NCI-H1048 (cell line): ENCODE data around the gene PRIMPOL.
A peak's percentile ranks its signal among the peaks of the same experiment; 100 is the strongest.
"Not testable (repeated sequence)": the region's sequence is repeated elsewhere in the genome, so short reads cannot be mapped to it uniquely, and the experiment has no call there.

Experiments
- DNase-seq: peaks from one replicate; lab custom pipeline; 2025; lab: John Stamatoyannopoulos, UW

The PRIMPOL gene

DNA sequence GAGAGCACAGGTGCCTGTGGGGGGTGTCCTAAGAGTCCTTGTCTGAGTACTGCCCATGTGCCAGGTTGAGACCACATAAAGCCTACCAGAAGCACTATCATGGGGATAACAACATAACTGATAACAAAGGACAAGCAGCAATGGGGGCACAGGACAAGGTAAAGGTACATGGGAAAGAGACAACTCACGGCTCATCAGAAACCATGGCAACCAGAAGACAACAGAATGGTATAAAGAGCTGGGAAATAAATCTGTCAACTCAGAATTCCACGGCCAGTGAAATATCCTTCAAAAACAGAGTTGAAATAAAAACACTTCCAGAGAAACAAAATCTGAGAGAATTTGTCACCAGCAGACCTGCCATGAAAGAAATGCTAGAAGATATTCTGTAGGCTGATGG lies 64.3 kb downstream of the PRIMPOL start:
- no peak for DNase-seq

DNA sequence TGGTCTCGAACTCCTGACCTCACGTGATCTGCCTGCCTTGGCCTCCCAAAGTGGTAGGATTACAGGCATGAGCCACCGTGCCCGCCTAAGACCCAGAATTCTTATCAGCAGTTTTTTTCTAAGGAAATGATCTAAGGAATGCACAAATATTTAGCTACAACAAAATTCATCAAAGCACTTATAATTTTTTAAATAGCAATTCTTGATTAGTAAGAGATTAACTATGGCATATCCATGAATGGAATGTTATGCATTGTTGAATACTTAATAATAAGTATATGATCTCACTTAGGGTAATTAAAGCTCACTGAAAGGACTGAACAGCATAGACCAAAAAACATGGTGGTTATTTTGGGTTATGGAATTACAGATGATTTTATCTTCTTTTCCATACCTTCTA lies 66.0 kb downstream of the PRIMPOL start:
- DNase-seq: no peak

- DNase-seq: no peak
These were observed 69.9 kb downstream of the PRIMPOL start for GRCh38 chr4:184719407-184719806.

GRCh38 chr4:184721254-184721653 lies 71.7 kb downstream of the PRIMPOL start:
- DNase-seq: no peak

DNA sequence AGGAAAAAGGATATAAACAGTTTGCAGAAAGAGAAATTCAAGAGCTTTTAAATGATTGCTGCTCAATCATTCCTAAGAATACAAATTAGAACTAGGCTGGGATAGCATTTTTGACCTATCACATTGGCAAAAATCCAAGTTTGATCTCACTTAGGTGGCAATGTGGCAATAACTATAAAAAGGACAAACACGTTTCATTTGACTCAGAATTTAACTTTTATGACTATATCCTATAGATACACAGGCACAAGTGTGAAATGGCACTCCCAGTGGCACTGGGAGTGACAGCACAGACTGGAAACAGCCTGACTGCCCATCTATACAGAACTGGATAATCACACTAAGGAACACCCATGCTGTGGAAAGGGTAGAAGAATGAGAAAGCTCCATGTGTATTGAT lies 73.3 kb downstream of the PRIMPOL start:
- DNase-seq: no peak

DNA sequence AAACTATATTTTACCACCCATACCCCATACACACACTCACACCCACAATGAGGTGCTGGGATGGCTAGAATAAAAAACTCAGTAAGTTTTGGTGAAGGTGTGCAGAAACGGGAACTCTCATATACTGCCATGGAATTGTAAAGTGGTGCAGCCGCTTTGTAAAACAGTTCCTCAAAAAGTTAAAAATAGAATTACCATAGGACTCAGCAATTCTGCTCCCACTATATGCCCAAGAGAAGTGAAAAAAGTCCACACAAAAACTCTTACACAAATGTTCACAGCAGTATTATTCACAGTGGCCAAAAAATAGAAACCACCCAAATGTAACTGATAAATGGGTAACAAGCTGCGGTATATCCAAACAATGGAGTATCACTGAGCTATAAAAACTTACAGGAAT lies 77.9 kb downstream of the PRIMPOL start:
- DNase-seq: no peak

GRCh38 chr4:184728858-184729257 lies 79.3 kb downstream of the PRIMPOL start:
- DNase-seq: no peak

DNA sequence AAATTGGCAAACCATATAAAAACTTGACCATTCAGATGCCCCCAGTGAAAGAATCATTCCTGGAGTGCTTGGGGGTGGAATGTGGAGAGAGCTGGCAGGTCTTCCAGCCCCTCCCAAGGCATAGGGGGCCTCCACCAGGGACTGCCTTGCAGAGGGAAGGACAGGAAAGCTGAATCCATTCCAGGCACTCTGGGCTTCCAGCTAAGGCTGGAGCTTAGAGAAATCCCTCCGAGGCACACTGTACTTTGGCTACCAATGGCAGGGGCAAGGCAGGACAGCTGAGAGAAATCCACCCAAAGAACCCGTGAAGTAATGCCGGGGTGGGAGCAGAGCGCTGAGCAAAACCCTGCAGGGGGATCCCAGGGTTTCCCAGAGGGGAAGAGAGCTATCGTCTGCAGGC lies 80.4 kb downstream of the PRIMPOL start:
- DNase-seq: no peak

- DNase-seq: no peak
These were observed 81.5 kb downstream of the PRIMPOL start for GRCh38 chr4:184731056-184731455.

- no peak for DNase-seq
These were observed 82.6 kb downstream of the PRIMPOL start for GRCh38 chr4:184732126-184732525.

DNA sequence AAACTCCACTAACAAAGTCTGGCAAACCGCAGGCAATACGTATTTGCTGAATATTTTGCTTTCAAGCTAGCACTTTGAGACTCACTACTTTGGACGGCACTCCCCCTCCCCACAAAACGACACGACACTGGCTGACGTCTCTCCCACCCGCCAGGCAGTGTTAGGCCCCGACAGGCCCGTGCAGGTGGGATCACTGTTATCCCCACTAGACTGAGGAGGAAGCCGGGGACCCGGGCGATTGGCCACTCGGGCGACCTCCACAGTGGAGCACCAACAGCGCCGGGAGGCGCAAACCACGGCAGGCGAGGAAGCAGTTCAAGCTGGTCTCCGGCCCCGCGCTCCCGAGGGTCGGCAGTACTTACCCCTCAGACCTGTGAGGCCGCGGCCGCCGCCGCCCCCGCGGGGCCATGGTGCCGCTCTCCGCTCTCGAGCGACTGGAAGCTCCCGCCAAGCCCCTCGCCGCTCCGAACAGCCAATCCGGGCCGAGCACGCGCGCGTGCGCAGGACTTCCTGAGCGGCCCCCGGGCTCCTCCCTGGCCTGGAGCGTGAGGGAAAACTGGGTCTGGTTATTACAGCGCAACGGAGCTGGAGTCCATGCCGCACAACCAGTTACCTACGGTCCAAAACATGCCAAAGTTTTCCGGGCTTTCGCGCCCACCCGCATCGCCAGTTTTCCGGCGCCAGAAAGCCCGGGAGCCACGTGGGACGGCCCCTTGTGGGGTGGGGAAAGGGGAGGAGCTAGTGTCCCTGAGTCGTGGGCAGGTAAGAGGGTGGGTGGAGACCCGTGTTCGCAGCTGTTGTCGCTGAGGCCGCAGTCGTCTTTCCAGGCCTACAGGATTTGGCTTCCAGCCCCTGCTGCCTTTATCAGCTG lies 84.4 kb downstream of the PRIMPOL start, which contains the start of gene CENPU:
Gene CENPU (minus strand): TSS at position 443 of the 871 bp plus-strand sequence. CDS start 34 bp downstream, at position 409.
- DNase-seq: peak; percentile 99

DNA sequence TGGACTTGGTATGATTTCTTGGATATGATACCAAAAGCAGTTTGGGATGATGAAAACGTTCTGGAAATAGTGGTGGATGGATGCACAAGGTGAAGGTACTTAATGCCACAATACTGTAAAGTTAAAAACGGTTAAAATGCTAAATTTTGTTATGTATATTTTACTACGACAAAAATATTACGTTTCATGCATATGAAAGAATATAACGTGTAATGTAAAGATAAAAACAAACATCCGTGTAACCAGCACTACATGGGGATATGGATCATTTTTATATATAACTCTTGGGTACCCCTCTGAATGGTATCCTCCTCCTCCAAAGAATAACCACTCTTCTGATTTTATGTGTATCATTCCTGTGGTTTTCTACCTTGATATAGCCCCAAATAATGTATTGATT lies 85.2 kb downstream of the PRIMPOL start:
- no peak for DNase-seq

DNA sequence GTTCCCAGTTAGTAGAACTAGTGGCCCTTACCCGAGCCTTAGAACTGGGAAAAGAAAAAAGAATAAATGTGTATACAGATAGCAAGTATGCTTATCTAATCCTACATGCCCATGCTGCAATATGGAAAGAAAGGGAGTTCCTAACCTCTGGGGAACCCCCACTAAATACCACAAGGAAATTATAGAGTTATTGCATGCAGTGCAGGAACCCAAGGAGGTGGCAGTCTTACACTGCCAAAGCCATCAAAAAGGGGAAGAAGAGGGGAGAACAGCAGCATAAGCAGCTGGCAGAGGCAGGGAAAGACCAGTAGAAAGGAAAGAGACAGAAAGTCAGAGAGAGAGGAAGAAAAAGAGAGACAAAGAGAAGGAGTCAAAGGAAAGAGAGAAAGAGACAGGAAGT lies 90.0 kb downstream of the PRIMPOL start:
- not testable (repeated sequence) for DNase-seq

- DNase-seq: no peak
These were observed 91.4 kb downstream of the PRIMPOL start for GRCh38 chr4:184740980-184741391.

- DNase-seq: not testable (repeated sequence)
These were observed 92.1 kb downstream of the PRIMPOL start for GRCh38 chr4:184741651-184742050.

DNA sequence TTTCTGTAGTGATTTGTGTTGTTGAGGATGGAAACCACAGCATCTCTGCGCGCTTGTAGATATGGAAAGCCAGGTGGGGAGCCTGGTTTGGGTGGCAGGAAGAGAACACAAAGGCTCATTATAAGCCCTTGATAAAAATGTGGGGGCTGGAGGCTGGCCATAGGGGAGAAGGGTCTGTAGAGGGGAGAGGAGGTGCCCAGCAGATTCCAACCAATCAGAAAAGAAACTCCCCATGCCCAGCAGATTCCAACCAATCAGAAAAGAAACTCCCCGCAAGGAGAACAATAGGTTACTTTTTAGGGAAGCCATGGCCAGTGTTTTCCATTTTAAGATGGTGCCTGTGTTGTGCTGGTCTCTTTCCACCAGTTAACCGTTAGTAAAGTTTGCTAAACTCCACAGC lies 94.1 kb downstream of the PRIMPOL start:
- no peak for DNase-seq

- no peak for DNase-seq
These were observed 94.7 kb downstream of the PRIMPOL start for GRCh38 chr4:184744236-184744635.
